Testis (tissue), 2 donors: Measurements from ENCODE around the gene CBX5.

Experiments
- POLR2A ChIP-seq: fragments of 450-650 bp; IDR thresholded peaks from one replicate; pipeline ENCODE4 v1.6.1; 2017; ENCODE audit warnings: antibody characterized with exemption, mild to moderate bottlenecking, moderate library complexity
- TF ChIP-seq, protein P1 (sequence below), 3 experiments: fragments of 450-650 bp in 2 of 3; fragments of 200-600 bp in 1 of 3; sonication (generic) in 1 of 3; IDR thresholded peaks; one replicate each; pipeline ENCODE4 v1.5.1; 2016 to 2019; ENCODE audit warnings: antibody characterized with exemption in 3 of 3, mild to moderate bottlenecking in 2 of 3, moderate library complexity in 1 of 3

DNA sequence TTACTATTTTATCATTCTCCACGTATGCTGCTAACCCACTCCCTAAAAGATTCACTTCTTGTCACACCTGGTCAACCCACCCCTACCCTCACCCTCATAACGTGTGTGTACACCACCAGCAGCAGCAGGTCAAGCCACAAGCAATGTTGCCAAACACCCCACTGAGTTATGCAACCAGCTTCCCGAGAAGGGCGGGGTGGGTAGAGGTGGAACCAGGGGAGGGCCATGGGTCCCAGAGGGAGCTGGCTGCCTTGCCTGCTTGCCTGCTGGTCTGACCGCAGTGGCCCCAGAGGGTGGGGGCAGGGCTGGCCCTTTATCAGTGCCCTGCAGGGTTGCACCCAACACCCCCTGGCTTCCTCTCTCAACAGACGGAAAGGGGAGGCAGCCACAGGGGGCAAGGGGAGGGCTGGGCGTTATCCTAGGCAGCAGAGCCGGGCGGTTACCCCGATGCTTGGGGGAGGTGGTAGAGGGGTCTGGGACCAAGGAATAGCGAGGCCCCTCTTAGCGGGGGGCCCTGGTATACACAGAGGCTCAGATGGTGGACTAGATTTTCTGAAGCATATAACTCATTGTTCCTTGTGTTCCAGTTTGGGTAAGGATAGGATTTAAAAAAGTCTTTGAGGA, 24.4 kb upstream of the CBX5 start:
- TF ChIP-seq, protein P1, sequence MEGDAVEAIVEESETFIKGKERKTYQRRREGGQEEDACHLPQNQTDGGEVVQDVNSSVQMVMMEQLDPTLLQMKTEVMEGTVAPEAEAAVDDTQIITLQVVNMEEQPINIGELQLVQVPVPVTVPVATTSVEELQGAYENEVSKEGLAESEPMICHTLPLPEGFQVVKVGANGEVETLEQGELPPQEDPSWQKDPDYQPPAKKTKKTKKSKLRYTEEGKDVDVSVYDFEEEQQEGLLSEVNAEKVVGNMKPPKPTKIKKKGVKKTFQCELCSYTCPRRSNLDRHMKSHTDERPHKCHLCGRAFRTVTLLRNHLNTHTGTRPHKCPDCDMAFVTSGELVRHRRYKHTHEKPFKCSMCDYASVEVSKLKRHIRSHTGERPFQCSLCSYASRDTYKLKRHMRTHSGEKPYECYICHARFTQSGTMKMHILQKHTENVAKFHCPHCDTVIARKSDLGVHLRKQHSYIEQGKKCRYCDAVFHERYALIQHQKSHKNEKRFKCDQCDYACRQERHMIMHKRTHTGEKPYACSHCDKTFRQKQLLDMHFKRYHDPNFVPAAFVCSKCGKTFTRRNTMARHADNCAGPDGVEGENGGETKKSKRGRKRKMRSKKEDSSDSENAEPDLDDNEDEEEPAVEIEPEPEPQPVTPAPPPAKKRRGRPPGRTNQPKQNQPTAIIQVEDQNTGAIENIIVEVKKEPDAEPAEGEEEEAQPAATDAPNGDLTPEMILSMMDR (IDR thresholded peaks at IDR 0.05), result no peak
- no peak for TF ChIP-seq POLR2A
